Measurements from ENCODE around the gene HRK.

- no peak for TF ChIP-seq CTCF (IDR thresholded peaks at IDR 0.05)
- no peak for TF ChIP-seq POLR2A (IDR thresholded peaks at IDR 0.05)
Measured at GRCh38 chr12:116882742-116883141, 1.5 kb upstream of the HRK start.
